GM19035 (cell line): ENCODE data around the gene NAV1.
"Not testable (repeated sequence)": the region's sequence is repeated elsewhere in the genome, so short reads cannot be mapped to it uniquely, and the experiment has no call there.

Experiments used
- ATAC-seq: cut with Tn5 transposase; IDR thresholded peaks from one replicate; pipeline ENCODE4 v1.9.1; 2021; ENCODE audit not compliant: unreplicated experiment

NAV1 gene

DNA sequence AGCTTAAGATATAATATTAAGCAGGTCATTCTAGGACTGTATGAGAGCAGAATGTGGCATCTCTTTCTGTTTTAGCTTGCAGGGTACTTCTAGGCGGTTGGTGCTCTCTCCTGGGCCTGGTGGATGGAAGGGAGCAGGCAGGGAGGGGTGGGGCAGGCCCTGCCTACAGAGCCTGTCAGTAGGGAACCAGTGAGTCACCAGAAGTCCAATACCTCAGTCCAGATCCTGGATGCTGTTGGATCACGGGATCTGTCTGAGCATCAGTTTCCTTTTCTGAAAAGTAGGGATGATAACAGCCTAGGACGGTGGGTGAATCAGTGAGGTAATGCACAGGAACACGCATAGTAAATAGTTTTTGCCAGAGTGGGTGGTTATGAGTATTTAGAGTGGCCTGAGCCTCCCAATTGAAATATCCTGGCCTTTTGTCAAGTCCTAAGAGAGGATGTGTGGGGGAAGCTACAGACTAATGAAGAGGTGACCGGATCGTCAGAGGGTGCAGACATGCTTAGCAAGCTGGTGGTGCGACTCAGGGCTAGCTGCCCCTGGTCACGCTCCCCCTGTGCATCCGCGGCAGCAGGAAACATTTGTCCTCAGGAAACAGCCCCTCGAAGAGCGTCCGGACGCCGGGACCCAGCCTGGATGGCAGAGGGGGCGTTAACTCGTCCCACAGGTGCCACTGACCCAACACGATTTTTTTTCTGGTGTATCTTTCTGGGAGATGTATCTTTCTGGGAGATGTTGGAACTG lies 23.9 kb downstream of the NAV1 start:
- ATAC-seq: no peak

DNA sequence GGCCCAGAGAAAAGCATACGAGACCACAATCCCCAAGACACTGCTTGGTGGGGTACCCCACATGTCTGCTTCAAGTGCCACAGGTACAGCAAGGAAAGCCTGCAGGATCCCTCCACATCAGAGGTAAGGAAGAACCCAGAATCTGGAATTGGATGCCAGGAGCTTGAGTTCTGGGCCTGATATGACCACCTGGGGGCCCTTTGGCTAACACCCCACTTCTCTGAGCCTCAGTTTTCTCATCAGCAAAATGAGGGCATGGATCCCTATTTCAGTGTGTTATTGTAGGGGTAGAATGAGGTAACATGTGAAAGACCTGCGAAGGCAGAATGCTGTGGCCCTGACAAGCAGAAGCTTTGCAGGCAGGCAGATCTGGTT lies 24.5 kb downstream of the NAV1 start:
- ATAC-seq: no peak

DNA sequence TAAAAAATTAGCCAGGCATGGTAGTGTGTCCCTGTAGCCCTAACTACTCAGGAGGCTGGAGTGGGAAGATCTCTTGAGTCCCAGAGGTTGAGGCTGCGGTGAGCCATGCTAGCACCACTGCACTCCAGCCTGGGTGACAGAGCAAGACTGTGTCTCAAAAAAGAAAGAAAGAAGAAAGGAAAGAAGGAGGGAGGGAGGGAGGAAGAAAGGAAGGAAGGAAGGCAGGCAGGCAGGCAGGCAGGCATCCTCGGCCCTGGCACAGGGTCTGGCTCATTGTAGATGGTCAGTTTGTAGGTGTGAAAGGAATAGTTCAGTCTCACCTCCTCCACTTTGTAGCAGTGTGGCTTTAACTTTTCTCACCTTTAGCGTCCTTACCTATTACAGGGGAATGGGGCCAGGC lies 25.0 kb downstream of the NAV1 start:
- ATAC-seq: no peak

DNA sequence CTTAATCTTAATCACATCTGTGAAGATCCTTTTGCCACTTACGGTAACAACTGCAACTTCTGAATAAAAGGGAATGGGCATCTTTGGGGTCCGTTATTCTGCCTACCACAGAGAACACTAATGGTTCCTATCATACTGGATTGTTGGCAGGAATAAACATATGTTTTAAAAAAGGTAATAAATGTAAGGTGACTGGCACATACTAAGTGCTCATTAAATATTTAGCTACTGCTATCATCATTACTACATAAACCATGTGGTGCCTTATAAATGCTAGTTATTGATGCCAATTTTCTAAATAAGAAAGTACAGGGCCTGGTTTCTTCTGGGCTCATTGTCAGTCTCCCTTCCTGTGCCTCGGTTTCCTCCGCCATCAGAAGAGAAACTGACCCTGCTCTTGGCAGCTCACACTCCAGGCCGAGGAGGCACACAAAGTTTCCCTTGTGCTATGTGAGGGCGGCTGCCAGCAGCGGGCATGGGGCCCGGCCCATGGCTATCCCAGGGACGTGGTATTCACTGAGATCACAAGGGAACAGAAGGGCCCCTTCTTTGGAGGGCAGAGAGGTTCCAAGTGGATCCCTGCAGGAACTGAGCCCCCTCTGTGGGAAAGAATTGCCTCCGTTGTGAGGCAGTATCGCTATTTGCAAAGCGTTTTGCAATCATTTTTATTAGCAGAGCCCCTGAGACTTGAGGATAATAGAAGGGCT lies 26.2 kb downstream of the NAV1 start:
- no peak for ATAC-seq

DNA sequence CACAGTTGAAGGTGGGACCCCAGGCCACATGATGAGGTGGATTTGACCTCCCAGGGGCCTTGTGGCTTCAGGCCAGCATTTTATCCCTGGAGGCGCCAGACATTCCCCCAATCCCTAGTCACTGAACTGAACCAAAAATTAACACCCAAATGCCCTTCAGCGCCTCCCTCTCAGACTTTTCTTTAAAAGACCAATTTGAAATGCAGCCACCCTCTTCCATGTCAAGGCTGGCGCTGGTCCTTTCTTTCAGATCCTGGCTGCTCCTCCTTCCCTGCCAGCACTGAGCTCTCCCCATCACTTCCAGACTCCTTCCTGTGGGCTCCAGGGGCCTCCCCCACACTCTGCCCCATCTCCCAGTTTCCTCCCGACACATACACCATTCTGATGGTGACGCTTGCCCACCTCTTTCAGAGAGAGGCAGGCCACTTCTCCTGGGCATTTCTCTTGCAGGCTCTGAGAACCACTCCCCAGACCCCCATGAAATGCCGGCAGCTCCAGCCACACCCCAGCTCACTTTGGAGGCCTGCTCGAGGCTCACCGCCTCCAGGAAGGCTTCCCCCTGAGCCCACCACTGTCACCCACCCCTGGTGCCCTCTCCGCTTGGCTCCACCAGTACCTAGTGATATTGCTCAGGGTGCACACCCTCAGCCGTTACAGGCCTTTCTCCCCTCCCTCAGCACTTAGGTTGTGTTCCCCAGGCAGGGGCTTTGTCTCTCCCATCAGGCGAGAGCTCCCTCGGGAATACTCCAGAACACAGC lies 27.0 kb downstream of the NAV1 start:
- no peak for ATAC-seq

DNA sequence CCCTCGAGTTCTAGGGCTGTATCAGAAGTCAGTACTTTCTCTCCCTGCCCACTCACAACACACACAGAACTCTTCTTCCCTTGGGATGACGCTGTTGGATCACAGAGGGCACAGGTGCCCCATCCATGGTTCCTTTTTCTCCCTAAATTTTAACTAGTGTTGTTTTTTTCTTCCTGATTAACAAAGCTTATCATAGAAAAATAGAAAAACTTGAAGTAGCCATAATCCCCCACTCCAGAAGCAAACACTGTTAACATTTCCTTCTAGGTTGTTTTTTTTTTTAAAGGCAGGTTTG lies 27.5 kb downstream of the NAV1 start:
- ATAC-seq: no peak

DNA sequence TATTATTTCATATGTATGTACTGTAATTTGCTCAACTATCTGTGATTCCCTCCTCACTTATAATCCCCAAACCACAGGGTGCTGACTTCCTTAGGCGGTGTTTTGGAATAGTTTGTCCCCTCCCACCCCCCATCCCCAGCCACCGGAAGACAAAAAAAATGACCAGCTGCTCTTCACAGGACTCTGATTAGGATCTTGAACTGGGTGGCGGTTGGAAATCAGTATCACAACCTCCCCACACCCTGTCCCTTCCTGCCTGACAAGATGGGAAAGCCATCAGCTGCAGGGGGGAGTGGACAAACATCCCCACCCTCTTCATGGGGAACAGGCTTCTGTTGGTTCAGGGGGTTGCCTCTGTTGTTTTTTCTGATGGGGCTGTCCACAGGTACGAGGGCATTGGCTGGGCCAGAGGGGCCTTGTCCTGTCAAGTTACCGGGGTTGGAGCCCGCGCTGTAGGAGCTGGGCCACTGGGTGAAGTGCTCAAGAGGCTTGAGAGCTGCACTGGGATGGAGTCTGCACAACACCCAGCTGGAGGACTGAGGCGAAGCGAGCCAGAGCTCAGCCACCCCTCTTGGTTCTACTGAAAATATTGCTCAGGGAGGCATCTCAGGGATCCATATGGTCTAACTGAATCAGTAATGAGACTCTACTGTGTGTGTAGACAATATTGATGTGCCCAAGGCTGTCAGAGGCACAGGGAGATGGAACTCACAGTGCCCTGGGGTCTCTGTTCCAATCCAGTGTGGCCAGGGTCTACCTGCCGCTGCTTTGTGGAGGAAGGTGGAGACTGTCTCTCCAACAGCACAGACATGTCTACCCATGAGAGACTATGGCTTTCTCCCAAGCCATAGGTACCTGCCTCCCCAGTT lies 28.2 kb downstream of the NAV1 start:
- no peak for ATAC-seq

DNA sequence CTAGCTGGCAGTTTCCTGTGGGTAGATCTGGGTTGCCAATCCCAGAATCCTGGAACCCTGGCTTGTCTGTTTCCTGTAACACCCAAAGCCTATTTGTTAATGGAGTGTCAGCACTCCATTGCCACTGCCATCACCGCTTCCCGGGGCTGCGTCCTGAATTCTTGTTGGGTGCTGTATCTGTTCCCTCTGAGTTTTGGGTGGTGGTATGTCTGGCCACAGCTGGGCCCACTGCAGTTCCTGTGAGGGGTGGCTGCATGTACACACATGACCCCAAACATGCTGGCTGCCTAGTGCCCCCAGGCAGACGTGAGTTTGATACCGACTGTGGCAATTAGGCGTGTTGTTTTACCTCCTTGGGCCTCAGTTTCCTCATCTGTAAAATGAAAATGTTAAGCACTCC lies 29.3 kb downstream of the NAV1 start:
- no peak for ATAC-seq

DNA sequence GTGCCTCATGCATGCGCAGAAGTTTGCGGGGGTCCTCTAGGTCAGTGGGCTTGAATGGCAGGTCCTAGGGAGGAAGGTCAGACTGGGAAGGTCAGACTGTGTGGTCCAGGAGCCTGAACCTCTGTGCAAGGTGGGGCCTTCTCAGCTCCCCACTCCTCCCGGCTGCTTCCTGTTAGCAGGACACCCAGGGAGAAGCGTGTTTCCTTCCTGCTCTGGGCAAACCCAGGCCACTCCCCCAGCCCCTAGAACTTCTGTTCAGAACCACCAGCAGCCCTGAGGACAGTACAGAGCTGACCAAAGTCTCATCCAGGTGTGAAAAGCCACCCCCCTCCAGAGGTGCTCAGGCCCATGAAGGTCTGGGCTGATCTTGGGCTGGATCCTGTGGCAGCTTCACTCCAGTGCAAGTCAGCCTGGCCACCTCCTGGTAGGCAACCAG lies 29.9 kb downstream of the NAV1 start:
- no peak for ATAC-seq

DNA sequence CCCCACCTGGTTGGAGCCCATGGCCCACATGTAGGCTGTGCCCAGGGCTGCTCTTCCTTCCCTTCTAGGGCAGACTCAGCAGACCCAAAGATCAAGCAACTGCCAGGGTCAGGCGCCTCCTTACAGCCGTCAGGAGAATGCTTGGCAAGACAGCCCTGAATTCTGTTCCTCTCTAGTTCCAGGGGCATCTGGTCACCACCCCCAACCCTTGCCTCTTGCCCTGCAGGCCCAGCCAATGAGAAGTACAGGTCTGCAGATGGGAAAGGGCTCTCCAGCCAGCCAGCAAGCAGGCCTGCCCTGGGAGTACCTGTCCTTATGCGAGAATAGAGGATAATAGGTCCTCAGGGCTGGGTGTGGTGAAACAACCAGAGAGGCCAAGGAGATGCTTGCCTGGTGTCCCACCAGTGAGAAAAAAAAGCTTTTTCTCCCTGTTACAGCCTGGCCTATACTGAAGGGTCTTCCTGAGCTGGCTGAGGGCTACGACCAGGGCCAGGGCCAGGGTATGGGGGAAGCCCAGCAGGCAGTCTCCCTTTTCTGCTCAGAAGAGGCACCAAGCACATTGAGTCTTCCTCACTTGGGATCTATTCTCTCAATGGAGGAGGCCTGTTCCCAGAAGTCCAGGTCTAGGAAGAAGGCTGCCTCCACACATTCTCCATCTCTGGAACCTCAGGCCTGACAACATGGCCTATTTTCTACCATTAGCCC lies 31.4 kb downstream of the NAV1 start:
- ATAC-seq: no peak

DNA sequence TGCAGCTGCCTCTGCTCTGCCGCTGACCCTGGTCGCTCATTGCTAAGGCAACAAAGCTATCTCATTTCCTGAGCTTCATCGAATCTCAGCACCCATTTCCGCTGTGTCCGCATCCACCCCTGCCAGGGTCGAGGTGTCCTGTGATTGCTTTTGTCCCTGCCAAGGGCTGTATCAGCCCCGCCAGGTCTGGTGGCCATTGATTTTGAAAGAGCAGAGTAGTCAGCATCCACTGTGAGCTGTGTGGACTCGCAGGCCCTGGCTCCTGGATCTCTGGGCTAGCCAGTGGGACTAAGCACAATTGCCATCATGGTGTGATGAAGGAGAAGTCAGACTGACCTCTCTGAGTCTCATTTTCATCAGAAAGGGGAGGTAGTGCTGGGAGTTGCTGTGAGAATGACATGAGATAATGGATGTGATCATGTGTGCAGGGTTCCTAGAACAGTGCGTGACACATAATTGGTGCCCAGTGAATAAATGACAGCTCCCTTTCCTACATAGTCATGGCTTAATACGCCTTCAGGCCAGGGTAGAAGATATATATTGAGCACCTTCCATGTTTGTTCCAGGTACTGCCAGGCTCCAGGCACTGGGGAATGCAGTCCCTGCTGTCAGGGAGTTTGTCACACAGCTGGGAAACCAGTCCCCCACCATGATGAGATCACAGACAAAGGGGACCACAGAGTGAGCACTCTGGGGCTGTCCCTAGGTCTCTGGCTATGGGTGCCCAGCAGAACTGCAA lies 32.1 kb downstream of the NAV1 start:
- no peak for ATAC-seq

DNA sequence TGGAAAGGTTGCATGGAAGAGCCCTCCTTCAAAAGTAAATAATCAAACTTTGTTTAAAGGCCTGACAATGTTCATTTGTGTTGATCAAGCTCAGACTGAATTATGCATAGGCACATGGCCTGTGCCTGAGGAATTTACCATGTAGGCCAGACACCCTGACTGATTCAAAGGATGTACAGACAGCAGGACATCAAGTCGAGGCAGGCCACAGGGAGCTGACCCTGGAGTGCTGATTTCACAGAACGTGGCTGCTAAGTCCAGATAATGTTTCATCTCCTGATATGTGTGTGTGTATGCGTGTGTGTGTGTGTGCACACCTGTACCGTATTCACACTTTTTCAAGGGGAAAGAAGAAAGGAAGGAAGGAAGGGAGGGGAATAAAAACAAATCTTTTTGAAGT lies 34.1 kb downstream of the NAV1 start:
- no peak for ATAC-seq

DNA sequence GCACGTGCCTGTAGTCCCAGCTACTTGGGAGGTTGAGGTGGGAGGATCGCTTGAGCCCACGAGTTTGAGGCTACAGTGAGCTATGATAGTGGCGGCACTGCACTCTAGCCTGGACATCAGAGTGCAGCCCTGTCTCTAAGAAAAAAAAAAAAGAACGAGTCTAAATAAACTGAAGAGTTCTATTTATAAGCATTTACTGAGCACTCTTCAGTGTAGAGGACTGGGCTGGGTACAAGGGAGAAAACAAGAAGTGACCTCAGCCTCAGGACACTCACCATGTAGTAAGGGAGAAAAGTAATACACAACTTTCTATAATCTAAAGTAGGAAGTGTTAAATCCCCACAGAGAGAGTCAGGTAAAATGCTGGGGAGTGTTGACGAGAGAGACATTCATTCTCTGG lies 35.0 kb downstream of the NAV1 start:
- no peak for ATAC-seq

DNA sequence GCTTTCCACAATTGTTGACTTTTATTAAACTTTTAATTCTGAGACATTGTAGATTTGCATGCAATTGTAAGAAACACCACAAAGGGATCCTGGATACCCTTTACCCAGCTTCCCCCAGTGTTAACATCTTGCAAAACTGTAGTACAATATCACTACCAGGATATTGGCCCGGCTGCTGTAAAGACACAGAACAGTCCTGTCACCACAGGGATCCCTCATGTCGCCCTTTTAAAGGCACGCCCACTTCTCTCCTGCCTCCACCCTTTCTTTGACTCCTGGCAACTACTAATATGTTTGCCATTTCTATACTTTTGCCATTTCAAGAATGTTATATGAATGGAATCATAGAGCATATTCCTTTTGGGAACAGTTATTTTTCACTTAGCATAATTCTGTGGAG lies 37.0 kb downstream of the NAV1 start:
- no peak for ATAC-seq

DNA sequence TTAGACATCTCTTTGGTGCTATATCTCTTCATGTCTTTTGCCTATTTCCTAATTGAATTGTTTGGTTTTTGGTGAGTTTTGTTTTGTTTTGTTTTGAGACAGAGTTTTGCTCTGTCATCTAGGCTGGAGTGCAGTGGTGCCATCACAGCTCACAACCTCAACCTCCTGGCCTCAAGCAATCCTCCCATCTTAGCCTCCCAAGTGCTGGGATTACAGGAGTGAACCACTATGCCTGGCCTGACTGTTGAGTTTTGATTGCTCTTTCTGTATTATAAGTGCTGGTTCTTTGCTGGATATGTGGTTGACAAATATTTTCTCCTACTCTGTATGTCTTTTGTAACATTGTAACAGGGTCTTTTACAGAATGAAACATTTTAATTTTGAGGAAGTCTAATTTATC lies 38.0 kb downstream of the NAV1 start:
- ATAC-seq: no peak

DNA sequence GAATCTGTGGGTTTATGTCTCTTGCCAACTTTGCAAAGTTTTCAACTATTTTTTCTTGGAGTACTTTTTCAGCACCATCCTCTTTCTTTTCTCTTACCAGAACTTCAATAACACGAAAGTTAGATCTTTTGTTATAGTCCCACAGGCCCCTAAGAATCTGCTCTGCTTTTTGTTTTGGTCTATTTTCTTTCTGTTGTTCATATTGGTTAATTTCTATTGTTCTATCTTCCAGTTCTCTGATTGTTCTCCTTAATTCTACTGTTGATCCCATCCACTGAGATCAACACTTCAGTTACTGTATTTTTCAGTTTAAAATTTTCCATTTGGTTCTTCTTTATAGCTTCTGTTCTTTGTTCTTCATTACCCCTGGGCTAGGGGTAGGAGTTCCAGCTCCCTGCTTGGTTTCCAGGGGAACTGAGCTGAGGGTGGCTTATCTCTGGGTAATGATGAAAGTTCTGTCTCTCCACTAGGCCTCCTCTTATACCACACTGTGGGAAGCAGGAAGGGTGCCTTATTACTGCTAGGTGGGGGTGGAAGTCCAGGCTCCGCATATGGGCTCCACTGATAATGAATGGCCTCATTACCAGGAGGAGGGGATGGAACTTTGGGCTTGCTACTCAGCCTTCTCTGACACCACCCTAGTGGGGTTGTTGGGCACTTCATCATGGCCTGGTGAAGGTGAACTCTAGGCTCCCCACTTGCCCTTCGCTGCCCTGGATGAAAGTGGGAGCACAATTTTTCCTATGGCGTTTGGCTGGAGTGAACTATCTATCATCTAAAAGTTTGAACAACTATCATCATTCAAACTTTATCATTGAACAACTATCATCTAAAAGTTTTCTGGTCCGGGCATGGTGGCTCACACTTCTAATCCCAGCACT lies 39.3 kb downstream of the NAV1 start:
- ATAC-seq: no peak

DNA sequence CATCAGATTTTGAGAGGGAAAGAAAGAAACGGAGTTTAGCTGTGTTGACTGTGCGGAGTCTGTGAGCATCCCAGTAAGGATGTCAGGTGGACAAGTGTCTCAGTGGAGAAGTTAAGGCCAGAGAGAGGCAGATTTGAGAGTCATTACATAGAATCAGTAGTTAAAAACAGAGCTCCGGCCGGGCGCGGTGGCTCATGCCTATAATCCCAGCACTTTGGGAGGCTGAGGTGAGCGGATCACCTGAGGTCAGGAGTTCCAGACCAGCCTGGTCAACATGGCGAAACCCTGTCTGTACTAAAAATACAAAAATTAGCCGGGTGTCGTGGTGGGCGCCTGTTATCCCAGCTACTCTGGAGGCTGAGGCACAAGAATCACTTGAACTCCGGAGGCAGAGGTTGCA lies 42.4 kb downstream of the NAV1 start:
- ATAC-seq: not testable (repeated sequence)

DNA sequence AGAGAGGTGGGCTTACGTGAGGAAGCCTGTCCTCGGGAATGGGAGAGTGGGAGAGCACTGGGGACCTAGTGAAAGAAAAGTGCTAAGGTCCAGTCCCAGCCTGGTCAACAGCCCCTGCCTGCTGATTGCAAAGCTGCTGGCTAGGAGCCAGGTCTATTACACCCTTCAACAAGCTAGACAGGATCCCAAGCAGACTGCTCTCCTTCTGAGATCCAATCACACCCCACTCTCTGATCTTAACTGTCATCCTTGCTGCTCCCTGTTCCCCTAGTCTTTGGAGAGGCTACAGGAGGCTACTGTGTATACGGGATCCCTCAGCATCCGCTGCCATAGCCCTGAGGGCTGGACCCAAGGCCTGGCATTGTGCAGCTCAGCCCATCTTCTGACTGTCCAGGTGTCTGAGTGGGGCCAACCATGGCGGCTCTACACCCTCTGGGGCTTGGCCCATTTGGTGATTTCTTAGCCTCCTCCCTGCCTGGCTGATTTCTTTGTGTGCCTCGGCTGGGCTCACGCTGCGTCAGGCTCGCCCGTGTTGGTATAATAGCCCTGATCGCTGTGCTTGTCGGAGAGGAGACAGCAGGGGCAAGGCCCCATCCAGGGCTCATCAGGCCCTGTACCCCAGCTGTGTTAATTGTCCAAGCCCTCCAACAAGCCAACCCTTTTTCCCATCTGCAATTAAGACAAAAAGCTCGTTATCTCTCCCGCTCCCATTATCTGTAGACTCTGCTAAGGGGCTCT lies 43.9 kb downstream of the NAV1 start:
- ATAC-seq: no peak
